Upper lobe of left lung (tissue), 4 donors: ENCODE results near the gene PHF8.

Source experiments
- POLR2A ChIP-seq, 4 donors: fragments of 450-650 bp; IDR thresholded peaks; one replicate each; pipeline ENCODE4 v1.5.1; 2016 to 2017; ENCODE audit warnings: antibody characterized with exemption in 4 of 4, mild to moderate bottlenecking in 2 of 4
- POLR2AphosphoS5 ChIP-seq, 2 donors: sonication (generic); formaldehyde crosslinking; IDR thresholded peaks; one replicate each; pipeline ENCODE4 v1.5.1; 2017; ENCODE audit warnings: antibody characterized with exemption in 2 of 2
- TF ChIP-seq, protein P1 (sequence below), 6 experiments: fragments of 450-650 bp in 4 of 6; fragments of 200-600 bp in 2 of 6; sonication (generic) in 2 of 6; IDR thresholded peaks; one replicate each; pipeline ENCODE4 v1.5.1; 2016 to 2019; ENCODE audit warnings: antibody characterized with exemption in 6 of 6

DNA sequence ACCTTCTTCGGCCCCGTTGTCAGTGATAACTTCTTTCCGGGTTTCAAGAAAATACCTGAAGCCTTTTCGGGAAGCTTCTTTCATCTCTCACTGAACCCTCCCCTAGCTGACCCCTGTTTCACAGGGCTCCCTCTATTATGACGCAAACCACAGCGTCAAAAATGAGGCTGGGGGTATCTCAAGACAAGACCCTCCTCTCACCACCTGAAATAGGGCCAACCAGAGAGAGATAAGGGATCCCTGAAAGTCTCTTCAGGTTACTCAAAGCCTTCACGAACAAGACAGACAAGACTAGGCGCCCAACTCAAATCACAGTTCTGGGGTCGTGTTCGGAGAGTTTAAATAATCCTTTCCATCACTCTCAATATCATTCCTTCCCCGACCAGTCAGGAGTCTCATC is 1.2 kb downstream of the PHF8 start:
- TF ChIP-seq POLR2A (IDR thresholded peaks at IDR 0.05): no peak
- TF ChIP-seq, protein P1, sequence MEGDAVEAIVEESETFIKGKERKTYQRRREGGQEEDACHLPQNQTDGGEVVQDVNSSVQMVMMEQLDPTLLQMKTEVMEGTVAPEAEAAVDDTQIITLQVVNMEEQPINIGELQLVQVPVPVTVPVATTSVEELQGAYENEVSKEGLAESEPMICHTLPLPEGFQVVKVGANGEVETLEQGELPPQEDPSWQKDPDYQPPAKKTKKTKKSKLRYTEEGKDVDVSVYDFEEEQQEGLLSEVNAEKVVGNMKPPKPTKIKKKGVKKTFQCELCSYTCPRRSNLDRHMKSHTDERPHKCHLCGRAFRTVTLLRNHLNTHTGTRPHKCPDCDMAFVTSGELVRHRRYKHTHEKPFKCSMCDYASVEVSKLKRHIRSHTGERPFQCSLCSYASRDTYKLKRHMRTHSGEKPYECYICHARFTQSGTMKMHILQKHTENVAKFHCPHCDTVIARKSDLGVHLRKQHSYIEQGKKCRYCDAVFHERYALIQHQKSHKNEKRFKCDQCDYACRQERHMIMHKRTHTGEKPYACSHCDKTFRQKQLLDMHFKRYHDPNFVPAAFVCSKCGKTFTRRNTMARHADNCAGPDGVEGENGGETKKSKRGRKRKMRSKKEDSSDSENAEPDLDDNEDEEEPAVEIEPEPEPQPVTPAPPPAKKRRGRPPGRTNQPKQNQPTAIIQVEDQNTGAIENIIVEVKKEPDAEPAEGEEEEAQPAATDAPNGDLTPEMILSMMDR (IDR thresholded peaks at IDR 0.05): no peak
- no peak for TF ChIP-seq POLR2AphosphoS5 (IDR thresholded peaks at IDR 0.05)
